Muscle of leg (tissue), 11 donors: ENCODE results near the gene HS2ST1. TPM values are rescaled to one million over a fixed set of nuclear protein-coding genes. Genes with fewer than 3 reads are reported as not detected.

Source experiments
- DNase-seq: peaks from one replicate; pipeline ENCODE4 v3.0.0; 2013
- H3K27ac ChIP-seq: one replicate; pipeline ENCODE4 v1.5.1; 2013; ENCODE audit warnings: mild to moderate bottlenecking, low read length, control low read depth
- H3K27me3 ChIP-seq: one replicate; pipeline ENCODE4 v1.6.1; 2013; ENCODE audit warnings: low read length; ENCODE audit not compliant: control insufficient read depth, insufficient read depth
- H3K36me3 ChIP-seq: one replicate; pipeline ENCODE4 v1.6.1; 2013; ENCODE audit warnings: low read length; ENCODE audit not compliant: control insufficient read depth, insufficient read depth
- H3K4me1 ChIP-seq: one replicate; pipeline ENCODE4 v1.6.1; 2013; ENCODE audit warnings: low read length; ENCODE audit not compliant: control insufficient read depth, insufficient read depth
- H3K4me3 ChIP-seq: one replicate; pipeline ENCODE4 v1.5.1; 2013; ENCODE audit warnings: low read length, control low read depth
- H3K9me3 ChIP-seq: replicated peaks from 2 replicates; pipeline ENCODE4 v1.6.1; 2013; ENCODE audit warnings: low read depth, low read length; ENCODE audit not compliant: control insufficient read depth
- WGBS: methylation state at CpG from one replicate; pipeline ENCODE4 v1.1.5; 2013; ENCODE audit warnings: missing lambda C conversion rate; ENCODE audit not compliant: insufficient coverage; 5-methylcytosine and 5-hydroxymethylcytosine counted together
- polyA plus RNA-seq, 8 donors: library from polyadenylated mRNA; unstranded; fragments of 120-200 nt; gene quantifications; one replicate each; pipeline versions ENCODE4 v1.2.1 to v1.2.3, GENCODE V29; 2013; ENCODE audit warnings: inconsistent platforms in 1 of 8, low replicate concordance in 1 of 8; ENCODE audit not compliant: insufficient read length in 8 of 8, insufficient read depth in 1 of 8
- total RNA-seq: library from RNA; stranded (reverse); fragments of 120-200 nt; gene quantifications from one replicate; pipeline ENCODE4 v1.2.4, GENCODE V29; 2013

Gene HS2ST1
- total and polyA plus RNA-seq, 9 donors: 12.4 to 25.5 (median 18.9) TPM

DNA sequence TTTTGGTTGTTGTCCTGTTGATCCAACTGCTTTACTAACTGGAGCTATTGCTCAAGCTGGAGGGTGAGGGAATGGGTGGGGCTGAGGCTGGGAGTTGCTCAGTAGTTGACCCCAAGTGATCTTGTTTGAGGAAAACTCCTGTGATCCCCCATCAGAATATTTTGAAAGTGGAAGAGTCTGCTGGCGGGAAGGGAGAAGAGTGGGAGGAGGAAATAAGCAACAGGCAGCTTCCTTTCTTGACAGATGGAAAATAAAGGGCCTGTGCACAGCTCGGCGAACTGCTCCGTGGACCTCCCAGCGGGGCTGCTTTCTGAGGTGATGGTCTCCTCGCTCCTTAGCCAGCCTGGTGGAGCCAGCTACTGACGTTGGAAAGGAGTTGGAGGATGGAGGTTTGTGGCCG, 215.2 kb downstream of the HS2ST1 start:
- H3K4me1 ChIP-seq: peaks cover 11% of the 10 kb centered on the region
- no peak overlapping the region for H3K4me3 ChIP-seq
- H3K27me3 ChIP-seq: peaks cover 2% of the 10 kb centered on the region
- no peak overlapping the region for H3K27ac ChIP-seq
- H3K36me3 ChIP-seq: no peaks in the 10 kb centered on the region
- H3K9me3 ChIP-seq: no peaks in the 10 kb centered on the region
- DNase-seq: peak; percentile 71
- WGBS: 35% methylated on average over 8 of the region's 8 CpGs

- H3K27ac ChIP-seq: no peak overlapping the region
- no peak overlapping the region for H3K4me3 ChIP-seq
- no peak for DNase-seq
- H3K4me1 ChIP-seq: peaks cover 11% of the 10 kb centered on the region
- H3K9me3 ChIP-seq: no peaks in the 10 kb centered on the region
- 89% methylated on average over 3 of the region's 4 CpGs for WGBS
- no peaks in the 10 kb centered on the region for H3K36me3 ChIP-seq
- H3K27me3 ChIP-seq: peaks cover 2% of the 10 kb centered on the region
Measured at GRCh38 chr1:87130438-87130837, 216.0 kb downstream of the HS2ST1 start.

DNA sequence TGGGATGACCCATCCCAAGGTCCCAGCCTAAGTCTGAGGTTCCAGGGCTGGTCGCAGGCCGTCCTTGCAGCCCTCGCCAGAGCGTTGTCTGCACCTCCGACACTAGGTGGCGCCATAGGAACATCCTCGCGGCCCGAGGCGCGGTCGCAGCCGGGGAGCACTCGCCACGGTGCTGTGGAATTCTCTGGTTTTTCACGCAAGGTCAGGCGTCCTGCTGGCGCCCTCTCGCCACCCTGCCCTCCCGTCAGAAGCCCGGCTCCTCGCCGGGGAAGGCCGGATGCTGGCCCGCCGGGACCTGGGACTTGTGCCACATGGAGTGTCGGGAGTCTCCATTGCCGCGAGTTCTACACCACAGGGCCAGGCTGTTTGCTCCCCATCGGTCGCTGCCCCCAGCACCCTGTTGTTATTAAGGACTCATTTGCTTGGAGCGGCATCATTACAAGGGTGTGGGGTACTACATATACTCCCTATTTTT, 217.4 kb downstream of the HS2ST1 start:
- WGBS: 2% methylated on average over 29 of the region's 32 CpGs
- peaks cover 2% of the 10 kb centered on the region for H3K27me3 ChIP-seq
- no peaks in the 10 kb centered on the region for H3K36me3 ChIP-seq
- peak overlapping the region; percentile 55 for H3K4me3 ChIP-seq
- H3K4me1 ChIP-seq: peaks cover 11% of the 10 kb centered on the region
- H3K27ac ChIP-seq: peak overlapping the region; percentile 53
- DNase-seq: peak; percentile 92
- no peaks in the 10 kb centered on the region for H3K9me3 ChIP-seq

DNA sequence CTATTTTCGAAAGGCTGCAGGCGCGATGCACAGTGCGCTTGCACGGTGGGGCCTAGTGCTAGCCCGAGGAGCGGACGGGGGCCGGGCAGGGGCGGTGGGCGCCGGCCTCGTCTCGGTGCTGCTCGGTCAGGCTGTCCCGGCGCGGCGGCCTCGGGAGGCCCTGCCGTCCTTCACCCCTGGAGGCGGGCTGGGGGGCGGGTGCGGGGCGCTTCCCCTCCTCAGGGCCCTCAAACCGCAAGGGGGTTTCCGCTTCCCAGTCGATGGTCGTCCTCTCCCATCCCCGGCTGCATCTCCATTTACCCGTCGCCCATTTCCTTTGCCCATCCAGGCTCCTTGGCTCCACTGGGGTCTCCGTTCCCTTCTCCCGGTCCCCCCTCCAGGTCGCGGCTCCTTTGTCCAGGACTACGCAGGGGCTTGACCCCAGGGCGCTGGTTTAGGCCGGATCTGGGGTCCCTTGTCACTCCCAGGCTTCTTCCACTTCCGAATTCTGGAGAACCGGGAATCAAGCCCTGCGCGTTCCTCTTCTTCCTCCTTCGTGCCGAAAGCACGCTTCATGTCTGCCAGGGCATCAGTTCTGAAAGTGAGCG, 217.9 kb downstream of the HS2ST1 start:
- DNase-seq: no peak
- 17% methylated on average over 39 of the region's 47 CpGs for WGBS

GRCh38 chr1:87134061-87134460, 219.6 kb downstream of the HS2ST1 start:
- H3K27me3 ChIP-seq: no peaks in the 10 kb centered on the region
- no peak for DNase-seq
- H3K27ac ChIP-seq: no peak overlapping the region
- no peaks in the 10 kb centered on the region for H3K9me3 ChIP-seq
- peaks cover 11% of the 10 kb centered on the region for H3K4me1 ChIP-seq
- 61% methylated on average over 5 of the region's 6 CpGs for WGBS
- H3K36me3 ChIP-seq: no peaks in the 10 kb centered on the region
- H3K4me3 ChIP-seq: no peak overlapping the region

More for the DNA sequence above, 217.9 kb downstream of the HS2ST1 start:
- peak overlapping the region; percentile 53 for H3K27ac ChIP-seq
- peaks cover 2% of the 10 kb centered on the region for H3K27me3 ChIP-seq
- peak overlapping the region; percentile 55 for H3K4me3 ChIP-seq
- no peaks in the 10 kb centered on the region for H3K36me3 ChIP-seq
- peaks cover 11% of the 10 kb centered on the region for H3K4me1 ChIP-seq
- H3K9me3 ChIP-seq: no peaks in the 10 kb centered on the region

GRCh38 chr1:87134625-87135328, 220.3 kb downstream of the HS2ST1 start:
- WGBS: 90% methylated on average over 2 of the region's 9 CpGs
- no peak overlapping the region for H3K27ac ChIP-seq
- H3K4me3 ChIP-seq: no peak overlapping the region
- H3K9me3 ChIP-seq: no peaks in the 10 kb centered on the region
- no peak for DNase-seq
- no peaks in the 10 kb centered on the region for H3K36me3 ChIP-seq
- H3K4me1 ChIP-seq: peaks cover 11% of the 10 kb centered on the region
- H3K27me3 ChIP-seq: no peaks in the 10 kb centered on the region

- Histone ChIP-seq H3K27ac (no peak overlapping the region), H3K9me3 (no peaks in the 10 kb centered on the region), H3K27me3 (no peaks in the 10 kb centered on the region), H3K4me1 (peaks cover 8% of the 10 kb centered on the region), H3K4me3 (no peak overlapping the region), H3K36me3 (no peaks in the 10 kb centered on the region)
- WGBS: 80% methylated on average over 5 of the region's 11 CpGs
- no peak for DNase-seq
Measured at GRCh38 chr1:87135329-87135712, 220.9 kb downstream of the HS2ST1 start.

GRCh38 chr1:87136607-87137341, 222.3 kb downstream of the HS2ST1 start:
- Histone ChIP-seq H3K4me1 (peaks cover 8% of the 10 kb centered on the region), H3K27me3 (no peaks in the 10 kb centered on the region), H3K27ac (no peak overlapping the region), H3K4me3 (no peak overlapping the region), H3K9me3 (no peaks in the 10 kb centered on the region), H3K36me3 (no peaks in the 10 kb centered on the region)
- no CpG with 5 or more reads among the region's 8 CpGs for WGBS
- DNase-seq: no peak

DNA sequence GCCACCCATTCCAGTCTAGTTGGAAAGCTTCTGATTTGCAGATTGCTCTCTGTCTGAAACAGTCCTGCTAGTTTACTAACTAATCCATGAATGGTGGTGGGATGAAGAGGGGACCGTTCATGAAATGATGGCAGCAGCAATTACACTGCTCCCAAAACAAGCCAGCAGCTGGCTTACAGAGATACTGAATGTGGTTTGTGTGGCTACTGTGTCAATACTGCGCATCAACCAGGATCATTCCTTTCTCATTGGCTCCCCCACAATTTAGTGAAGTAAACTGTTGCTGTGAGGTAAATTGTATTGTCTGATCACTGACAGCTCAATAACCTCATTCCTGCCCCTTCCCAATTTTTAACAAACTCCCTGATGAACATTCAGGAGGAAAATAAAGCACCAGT, 222.9 kb downstream of the HS2ST1 start:
- no peak for DNase-seq
- H3K9me3 ChIP-seq: no peaks in the 10 kb centered on the region
- H3K27ac ChIP-seq: no peak overlapping the region
- H3K27me3 ChIP-seq: no peaks in the 10 kb centered on the region
- peaks cover 5% of the 10 kb centered on the region for H3K4me1 ChIP-seq
- H3K36me3 ChIP-seq: no peaks in the 10 kb centered on the region
- no peak overlapping the region for H3K4me3 ChIP-seq
- no CpG with 5 or more reads among the region's 2 CpGs for WGBS

DNA sequence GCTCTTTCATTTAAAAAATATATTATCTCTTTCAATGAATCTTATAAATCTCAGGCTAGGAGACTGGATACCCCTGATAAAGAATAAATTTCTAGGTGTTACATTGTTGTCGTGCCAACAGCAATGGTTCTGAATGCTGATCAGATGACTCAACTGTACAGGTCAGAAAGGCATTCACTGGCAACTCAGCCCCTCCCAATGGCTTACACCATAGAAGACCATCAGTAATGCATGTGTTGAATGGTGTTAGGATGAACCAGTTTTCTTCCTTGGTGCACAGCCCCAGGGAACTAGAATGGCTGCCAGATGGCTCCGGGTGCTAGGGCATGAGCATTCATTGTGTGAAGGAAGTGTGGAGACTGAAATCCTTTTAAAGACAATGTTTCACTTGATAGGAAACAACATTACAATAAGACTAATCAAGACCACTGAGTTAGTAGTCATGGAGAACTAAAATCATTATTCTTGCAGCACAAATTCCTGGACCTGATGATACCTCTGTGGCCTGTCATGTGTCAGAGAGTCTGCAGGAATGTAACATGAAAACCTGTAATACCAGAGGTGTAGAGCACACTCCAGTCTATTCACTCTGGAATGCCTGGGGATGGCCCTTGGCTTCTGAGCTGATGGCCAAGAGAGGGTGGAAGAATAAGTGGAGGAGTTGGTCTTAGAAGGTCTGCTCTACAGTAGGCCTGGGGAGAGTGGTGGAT, 226.6 kb downstream of the HS2ST1 start:
- H3K4me1 ChIP-seq: no peaks in the 10 kb centered on the region
- no peak overlapping the region for H3K4me3 ChIP-seq
- DNase-seq: no peak
- H3K36me3 ChIP-seq: no peaks in the 10 kb centered on the region
- no peaks in the 10 kb centered on the region for H3K27me3 ChIP-seq
- H3K9me3 ChIP-seq: no peaks in the 10 kb centered on the region
- no CpG with 5 or more reads among the region's 2 CpGs for WGBS
- H3K27ac ChIP-seq: no peak overlapping the region
